OCI-LY7 (cell line): ENCODE results near the gene MS4A18. TPM values are rescaled to one million over a fixed set of nuclear protein-coding genes. Genes with fewer than 3 reads are reported as not detected.

Source experiments
- BruUV-seq: library from RNA; stranded (reverse); fragments of 400-500 nt; replicated peaks from 2 replicates; lab custom pipeline; 2021; lab: Mats Ljungman, UMichigan
- CTCF ChIA-PET: fragments of 300-600 bp; sonication (Branson Sonifier 250); formaldehyde crosslinking; loops from one replicate; lab custom pipeline; 2022; ENCODE audit warnings: antibody characterized with exemption; ENCODE audit not compliant: unreplicated experiment; lab: Charles Lee
- POLR2A ChIA-PET: fragments of 300-600 bp; sonication (Branson Sonifier 250); formaldehyde crosslinking; loops from one replicate; lab custom pipeline; 2022; ENCODE audit warnings: antibody characterized with exemption; lab: Charles Lee
- DNase-seq: peaks from one replicate; pipeline ENCODE4 v3.0.0-alpha.2; 2015; ENCODE audit warnings: low spot score
- H2AFZ ChIP-seq: fragments of 200-600 bp; sonication (generic), shearing (Covaris generic); 2 replicates; pipeline ENCODE4 v1.6.1; 2014; ENCODE audit warnings: mild to moderate bottlenecking, antibody characterized with exemption, low read length, moderate library complexity
- H3K27ac ChIP-seq: fragments of 200-600 bp; sonication (generic); 2 replicates; pipeline ENCODE4 v1.5.1; 2014; ENCODE audit warnings: mixed run types, low read depth, mild to moderate bottlenecking, moderate library complexity, low read length, inconsistent platforms; ENCODE audit not compliant: poor library complexity, severe bottlenecking
- H3K36me3 ChIP-seq: fragments of 200-600 bp; sonication (generic); 2 replicates; pipeline ENCODE4 v1.6.1; 2014; ENCODE audit warnings: mild to moderate bottlenecking, antibody characterized with exemption, low read length, moderate library complexity, mixed read lengths; ENCODE audit not compliant: insufficient read depth
- H3K4me1 ChIP-seq: fragments of 200-600 bp; sonication (generic); 2 replicates; pipeline ENCODE4 v1.5.1; 2014; ENCODE audit warnings: mild to moderate bottlenecking, low read length; ENCODE audit not compliant: insufficient read depth, poor library complexity, severe bottlenecking
- H3K4me2 ChIP-seq: fragments of 200-600 bp; sonication (generic); 2 replicates; pipeline ENCODE4 v1.6.1; 2014; ENCODE audit warnings: mild to moderate bottlenecking, low read length
- H3K4me3 ChIP-seq: fragments of 200-600 bp; sonication (generic); 2 replicates; pipeline ENCODE4 v1.5.1; 2014; ENCODE audit warnings: mild to moderate bottlenecking, low read depth, low read length; ENCODE audit not compliant: poor library complexity, severe bottlenecking
- H3K79me2 ChIP-seq: fragments of 200-600 bp; sonication (generic); 2 replicates; pipeline ENCODE4 v1.6.1; 2016; ENCODE audit warnings: low read depth, mild to moderate bottlenecking, low read length, moderate library complexity, mixed read lengths; ENCODE audit not compliant: insufficient read depth
- H3K9me2 ChIP-seq: fragments of 200-600 bp; sonication (generic); 2 replicates; pipeline ENCODE4 v1.6.1; 2016; ENCODE audit warnings: mild to moderate bottlenecking, low read length, mixed read lengths; ENCODE audit not compliant: insufficient read depth
- H3K9me3 ChIP-seq: fragments of 200-600 bp; sonication (generic); 2 replicates; pipeline ENCODE4 v1.6.1; 2014; ENCODE audit warnings: mild to moderate bottlenecking, mixed run types, low read length, mixed read lengths
- H4K20me1 ChIP-seq: fragments of 200-600 bp; sonication (generic); 2 replicates; pipeline ENCODE4 v1.6.1; 2014; ENCODE audit warnings: mild to moderate bottlenecking, antibody characterized with exemption, low read length, moderate library complexity, mixed read lengths; ENCODE audit not compliant: insufficient read depth
- EZH2phosphoT487 ChIP-seq: fragments of 200-600 bp; sonication (generic); IDR thresholded peaks from 2 replicates; pipeline ENCODE4 v1.6.1; 2018; ENCODE audit warnings: low read depth, borderline replicate concordance, mild to moderate bottlenecking, mixed run types, antibody characterized with exemption, low read length, moderate library complexity, mixed read lengths
- intact Hi-C: fragments of 100-400 bp; cut with micrococcal nuclease; formaldehyde crosslinking; loops from one replicate; pipeline ENCODE4 v1.10.0; 2022; ENCODE audit not compliant: unreplicated experiment
- total RNA-seq, 2 experiments: library from RNA; depleted of rRNA in 1 of 2; stranded (reverse); fragments of >200 nt in 1 of 2; shearing (Covaris generic) in 1 of 2; gene quantifications; 2 replicates each; pipeline ENCODE4 v1.2.3, GENCODE V29; 2014 to 2022
- TF ChIP-seq, protein P1 (sequence below): fragments of 200-600 bp; sonication (generic); conservative IDR thresholded peaks from 2 replicates; pipeline ENCODE4 v1.5.1; 2014; ENCODE audit warnings: mild to moderate bottlenecking, antibody characterized with exemption, low read length, moderate library complexity, mixed read lengths

Gene MS4A18
- total RNA-seq, 2 experiments from 2014 or later = not detected

DNA sequence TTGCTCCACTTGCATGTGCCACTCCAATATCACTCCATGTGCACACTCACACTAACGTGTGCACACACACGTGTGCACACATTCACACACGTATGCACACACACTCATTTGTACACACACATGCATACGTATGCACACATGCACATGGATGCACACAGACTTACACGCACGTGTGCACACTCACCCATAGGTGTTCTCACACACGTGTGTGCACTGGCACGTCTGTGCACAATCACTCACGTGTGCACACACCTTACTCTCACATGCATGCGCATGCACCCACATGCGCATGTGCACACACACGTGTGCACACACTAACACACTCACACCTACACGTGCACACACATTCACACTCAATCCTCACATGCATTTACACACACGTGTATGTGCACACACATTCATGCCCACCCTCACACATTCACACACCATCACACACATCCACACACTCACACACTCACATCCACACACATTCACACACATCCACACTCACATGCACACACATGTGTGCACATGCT lies 22.9 kb downstream of the MS4A18 start:
- BruUV-seq = no TSS peak
- no peaks in the 10 kb centered on the region for H3K36me3 ChIP-seq
- no peak overlapping the region for H3K27ac ChIP-seq
- no peak overlapping the region for H3K4me2 ChIP-seq
- TF ChIP-seq, protein P1, sequence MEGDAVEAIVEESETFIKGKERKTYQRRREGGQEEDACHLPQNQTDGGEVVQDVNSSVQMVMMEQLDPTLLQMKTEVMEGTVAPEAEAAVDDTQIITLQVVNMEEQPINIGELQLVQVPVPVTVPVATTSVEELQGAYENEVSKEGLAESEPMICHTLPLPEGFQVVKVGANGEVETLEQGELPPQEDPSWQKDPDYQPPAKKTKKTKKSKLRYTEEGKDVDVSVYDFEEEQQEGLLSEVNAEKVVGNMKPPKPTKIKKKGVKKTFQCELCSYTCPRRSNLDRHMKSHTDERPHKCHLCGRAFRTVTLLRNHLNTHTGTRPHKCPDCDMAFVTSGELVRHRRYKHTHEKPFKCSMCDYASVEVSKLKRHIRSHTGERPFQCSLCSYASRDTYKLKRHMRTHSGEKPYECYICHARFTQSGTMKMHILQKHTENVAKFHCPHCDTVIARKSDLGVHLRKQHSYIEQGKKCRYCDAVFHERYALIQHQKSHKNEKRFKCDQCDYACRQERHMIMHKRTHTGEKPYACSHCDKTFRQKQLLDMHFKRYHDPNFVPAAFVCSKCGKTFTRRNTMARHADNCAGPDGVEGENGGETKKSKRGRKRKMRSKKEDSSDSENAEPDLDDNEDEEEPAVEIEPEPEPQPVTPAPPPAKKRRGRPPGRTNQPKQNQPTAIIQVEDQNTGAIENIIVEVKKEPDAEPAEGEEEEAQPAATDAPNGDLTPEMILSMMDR = no peak
- TF ChIP-seq EZH2phosphoT487 = no peak
- ChIA-PET CTCF (no interaction called here), POLR2A (no interaction called here)
- no peak overlapping the region for H2AFZ ChIP-seq
- H4K20me1 ChIP-seq = no peaks in the 10 kb centered on the region
- DNase-seq = no peak
- H3K4me1 ChIP-seq = no peaks in the 10 kb centered on the region
- no peaks in the 10 kb centered on the region for H3K79me2 ChIP-seq
- intact Hi-C loops = no loop called here
- H3K9me2 ChIP-seq = no peaks in the 10 kb centered on the region
- H3K4me3 ChIP-seq = no peak overlapping the region
- no peaks in the 10 kb centered on the region for H3K9me3 ChIP-seq

DNA sequence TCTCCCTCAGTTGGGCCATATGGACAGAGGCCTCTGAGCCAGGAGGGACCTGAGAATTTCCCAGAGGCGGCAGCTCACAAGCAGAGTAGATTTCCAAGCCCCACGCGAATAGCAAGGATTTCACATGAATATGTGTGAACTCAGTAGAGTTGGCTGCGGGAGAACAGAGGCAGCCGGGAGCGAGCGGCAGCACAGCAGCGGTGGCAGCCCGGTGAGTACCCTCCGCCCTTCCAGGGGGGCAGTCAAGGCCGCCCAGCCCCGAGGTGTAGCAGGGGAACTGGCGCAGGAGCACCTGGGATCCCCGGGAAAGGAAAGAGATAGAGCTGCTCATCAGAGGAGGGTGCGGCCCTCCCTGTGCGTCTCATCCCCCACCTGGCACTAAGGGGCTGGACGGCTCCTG lies 23.7 kb downstream of the MS4A18 start:
- H3K9me3 ChIP-seq = no peaks in the 10 kb centered on the region
- no peak overlapping the region for H3K4me2 ChIP-seq
- H3K4me1 ChIP-seq = no peaks in the 10 kb centered on the region
- no peak overlapping the region for H2AFZ ChIP-seq
- H3K27ac ChIP-seq = no peak overlapping the region
- intact Hi-C loops = no loop called here
- ChIA-PET CTCF (no interaction called here), POLR2A (no interaction called here)
- no peak for TF ChIP-seq EZH2phosphoT487
- TF ChIP-seq, protein P1 = no peak
- no TSS peak for BruUV-seq
- no peak overlapping the region for H3K4me3 ChIP-seq
- DNase-seq = no peak
- H3K9me2 ChIP-seq = no peaks in the 10 kb centered on the region
- H3K79me2 ChIP-seq = no peaks in the 10 kb centered on the region
- H3K36me3 ChIP-seq = no peaks in the 10 kb centered on the region
- no peaks in the 10 kb centered on the region for H4K20me1 ChIP-seq

DNA sequence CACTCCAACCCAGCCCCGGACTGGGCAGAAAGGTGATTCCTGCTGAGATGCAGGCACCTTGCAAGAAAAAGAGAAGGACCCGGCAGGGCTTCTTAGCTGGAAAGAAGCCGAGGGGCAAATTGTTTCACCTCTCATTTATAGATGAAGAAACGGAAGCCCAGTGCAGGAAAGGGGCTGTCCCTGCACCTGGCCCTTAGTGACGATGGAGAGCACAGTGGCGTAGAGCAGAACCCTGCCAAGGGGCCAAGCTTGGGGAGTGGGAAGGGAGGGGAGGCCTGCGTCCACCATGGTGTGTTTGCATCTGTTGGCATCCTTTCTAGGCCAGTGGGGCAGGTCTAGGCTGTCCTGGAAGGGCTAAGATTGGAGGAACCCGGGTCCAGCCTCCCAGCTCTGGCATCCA lies 24.3 kb downstream of the MS4A18 start:
- Histone ChIP-seq H3K36me3 (no peaks in the 10 kb centered on the region), H4K20me1 (no peaks in the 10 kb centered on the region), H3K9me3 (no peaks in the 10 kb centered on the region), H3K4me3 (no peak overlapping the region), H3K9me2 (no peaks in the 10 kb centered on the region), H3K27ac (no peak overlapping the region), H3K4me2 (no peak overlapping the region), H3K4me1 (no peaks in the 10 kb centered on the region), H2AFZ (no peak overlapping the region), H3K79me2 (no peaks in the 10 kb centered on the region)
- intact Hi-C loops = no loop called here
- POLR2A ChIA-PET = no interaction called here
- no peak for DNase-seq
- CTCF ChIA-PET = no interaction called here
- TF ChIP-seq, protein P1 = no peak
- TF ChIP-seq EZH2phosphoT487 = no peak
- no TSS peak for BruUV-seq
